SKM-1 (cell line): ENCODE data around the gene SLC10A4.
"Not testable (repeated sequence)": the region's sequence is repeated elsewhere in the genome, so short reads cannot be mapped to it uniquely, and the experiment has no call there.

ENCODE experiments used
- DNase-seq: peaks from one replicate; lab custom pipeline; 2025; ENCODE audit not compliant: unreplicated experiment; lab: John Stamatoyannopoulos, UW

Gene SLC10A4, protein sequence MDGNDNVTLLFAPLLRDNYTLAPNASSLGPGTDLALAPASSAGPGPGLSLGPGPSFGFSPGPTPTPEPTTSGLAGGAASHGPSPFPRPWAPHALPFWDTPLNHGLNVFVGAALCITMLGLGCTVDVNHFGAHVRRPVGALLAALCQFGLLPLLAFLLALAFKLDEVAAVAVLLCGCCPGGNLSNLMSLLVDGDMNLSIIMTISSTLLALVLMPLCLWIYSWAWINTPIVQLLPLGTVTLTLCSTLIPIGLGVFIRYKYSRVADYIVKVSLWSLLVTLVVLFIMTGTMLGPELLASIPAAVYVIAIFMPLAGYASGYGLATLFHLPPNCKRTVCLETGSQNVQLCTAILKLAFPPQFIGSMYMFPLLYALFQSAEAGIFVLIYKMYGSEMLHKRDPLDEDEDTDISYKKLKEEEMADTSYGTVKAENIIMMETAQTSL

DNA sequence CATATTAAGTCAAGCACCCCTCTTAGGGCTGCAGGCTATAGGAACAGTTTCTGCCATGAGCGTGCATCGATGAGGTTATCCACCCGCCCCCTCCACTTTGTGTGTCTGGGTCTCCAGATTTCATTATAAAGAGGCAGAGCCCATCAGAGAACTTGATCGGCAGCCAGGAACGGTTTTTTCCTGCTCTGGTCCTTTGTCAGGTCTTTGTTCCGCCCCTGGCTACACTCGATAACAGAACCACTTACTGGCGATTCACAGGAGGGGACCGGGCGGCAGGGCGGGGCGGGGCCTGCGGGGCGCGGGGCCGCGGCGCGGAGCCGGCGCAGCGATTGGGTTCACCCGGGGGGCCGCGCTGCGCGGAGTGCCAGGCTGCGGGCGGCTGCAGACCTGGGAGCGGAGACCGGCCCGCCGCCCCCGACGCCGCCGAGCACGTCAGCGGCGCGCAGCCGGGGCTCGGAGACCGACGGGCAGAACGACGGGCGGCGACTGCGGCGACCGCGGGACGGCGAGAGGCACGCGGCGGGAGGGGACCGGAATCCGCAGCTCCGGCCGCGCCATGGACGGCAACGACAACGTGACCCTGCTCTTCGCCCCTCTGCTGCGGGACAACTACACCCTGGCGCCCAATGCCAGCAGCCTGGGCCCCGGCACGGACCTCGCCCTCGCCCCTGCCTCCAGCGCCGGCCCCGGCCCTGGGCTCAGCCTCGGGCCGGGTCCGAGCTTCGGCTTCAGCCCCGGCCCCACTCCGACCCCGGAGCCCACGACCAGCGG is at the start of gene SLC10A4:
TSS of gene SLC10A4 (plus strand) at position 338 of the 771 bp plus-strand sequence. CDS start at position 557, 219 bp downstream.
- no peak for DNase-seq

DNA sequence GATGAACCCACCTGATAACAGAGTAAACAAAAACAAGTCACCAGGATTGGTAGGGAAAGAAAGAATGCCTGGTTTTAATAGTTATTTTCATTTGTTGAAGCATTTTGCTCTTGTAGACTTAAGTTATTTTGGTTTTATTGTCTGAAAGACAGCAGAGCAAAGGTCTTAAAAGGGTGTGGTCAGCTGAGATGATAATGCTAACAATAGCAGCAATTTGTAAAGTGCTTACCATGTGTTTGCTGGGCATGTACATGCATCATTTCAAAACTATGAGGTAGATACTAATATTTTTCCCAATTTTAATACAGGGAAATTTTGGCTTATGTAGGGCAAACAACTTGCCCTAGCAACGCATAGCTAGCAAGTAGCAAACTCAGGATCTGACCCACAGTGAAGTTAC is 46.8 kb upstream of the SLC10A4 start:
- DNase-seq: no peak

DNA sequence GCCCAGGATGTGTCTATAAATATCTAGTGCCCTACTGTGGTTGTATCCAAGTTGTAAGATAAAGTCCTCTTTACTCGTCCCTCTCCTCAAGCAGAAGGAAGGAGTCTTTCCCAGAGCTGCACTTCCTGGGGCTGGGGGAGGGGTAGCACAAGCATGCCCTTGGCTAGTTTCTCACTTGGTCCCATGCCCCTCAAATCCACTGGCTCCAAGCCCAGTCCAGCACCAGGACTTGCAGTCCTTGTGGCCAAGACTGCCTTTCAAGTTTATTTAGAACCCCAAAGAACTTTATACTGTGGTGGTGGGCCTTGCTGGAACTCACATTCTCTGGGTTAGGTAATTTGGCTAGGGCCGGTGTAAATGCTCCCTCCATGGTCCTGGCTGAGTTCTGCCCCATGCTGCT is 43.2 kb upstream of the SLC10A4 start:
- no peak for DNase-seq

GRCh38 chr4:48440914-48441313 is 42.2 kb upstream of the SLC10A4 start:
- not testable (repeated sequence) for DNase-seq

- no peak for DNase-seq
These were observed 37.4 kb upstream of the SLC10A4 start for GRCh38 chr4:48445704-48446103.

DNA sequence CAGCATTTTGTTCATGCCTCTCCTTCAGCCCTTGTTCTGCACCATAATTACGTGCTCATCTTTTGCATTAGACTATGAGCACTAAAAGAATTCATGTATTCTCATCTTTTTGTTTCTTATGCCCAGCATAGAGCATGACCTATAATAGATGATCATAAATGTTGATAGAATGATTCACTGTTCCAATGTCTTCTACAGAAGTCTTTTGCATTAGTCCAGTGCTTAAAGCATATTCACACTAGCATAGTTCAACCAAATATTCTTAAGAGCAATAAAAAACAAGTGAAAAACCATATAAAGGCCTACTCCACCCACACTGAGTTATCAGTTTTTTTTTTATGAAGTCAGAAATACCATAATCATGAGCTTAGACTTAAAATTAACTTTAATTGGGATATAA is 36.5 kb upstream of the SLC10A4 start:
- no peak for DNase-seq

GRCh38 chr4:48449151-48449550 is 34.0 kb upstream of the SLC10A4 start:
- DNase-seq: no peak

GRCh38 chr4:48450740-48451139 is 32.4 kb upstream of the SLC10A4 start:
- DNase-seq: no peak

DNA sequence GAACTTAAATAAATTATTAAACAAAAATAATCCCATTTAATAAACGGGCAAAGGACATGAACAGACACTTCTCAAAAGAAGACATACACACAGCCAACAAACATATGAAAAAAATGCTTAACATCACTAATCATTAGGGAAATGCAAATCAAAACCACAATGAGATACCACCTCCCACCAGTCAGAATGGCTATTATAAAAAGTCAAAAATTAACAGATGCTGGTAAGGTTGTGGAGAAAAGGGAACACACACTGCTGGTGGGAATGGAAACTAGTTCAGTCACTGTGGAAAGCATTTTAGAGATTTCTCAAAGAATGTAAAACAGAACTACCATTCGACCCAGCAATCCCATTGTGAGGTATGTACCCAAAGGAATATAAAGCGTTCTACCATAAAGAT is 31.5 kb upstream of the SLC10A4 start:
- DNase-seq: not testable (repeated sequence)

DNA sequence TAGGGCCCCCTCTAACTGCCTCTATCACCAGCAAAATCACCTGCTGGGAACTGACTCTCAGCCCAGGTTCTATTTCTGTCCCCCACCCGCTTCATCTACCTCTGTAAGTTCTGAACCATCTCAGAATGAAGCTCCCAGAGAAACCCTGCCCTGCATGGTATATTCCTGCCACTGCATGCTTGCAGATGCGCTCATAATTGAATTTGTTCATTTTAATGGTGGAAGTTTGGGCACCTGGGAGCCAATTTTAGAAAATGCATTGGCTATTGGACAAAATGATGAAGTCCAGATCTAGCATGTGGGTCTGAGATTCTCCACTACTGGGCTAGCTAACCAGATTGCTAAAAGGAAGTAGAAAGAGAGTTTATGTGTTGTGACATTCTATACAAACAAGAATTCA is 28.6 kb upstream of the SLC10A4 start:
- DNase-seq: no peak

GRCh38 chr4:48461000-48461399 is 22.1 kb upstream of the SLC10A4 start:
- no peak for DNase-seq

- DNase-seq: no peak
These were observed 20.8 kb upstream of the SLC10A4 start for GRCh38 chr4:48462363-48462762.

GRCh38 chr4:48467442-48467841 is 15.7 kb upstream of the SLC10A4 start:
- DNase-seq: no peak

DNA sequence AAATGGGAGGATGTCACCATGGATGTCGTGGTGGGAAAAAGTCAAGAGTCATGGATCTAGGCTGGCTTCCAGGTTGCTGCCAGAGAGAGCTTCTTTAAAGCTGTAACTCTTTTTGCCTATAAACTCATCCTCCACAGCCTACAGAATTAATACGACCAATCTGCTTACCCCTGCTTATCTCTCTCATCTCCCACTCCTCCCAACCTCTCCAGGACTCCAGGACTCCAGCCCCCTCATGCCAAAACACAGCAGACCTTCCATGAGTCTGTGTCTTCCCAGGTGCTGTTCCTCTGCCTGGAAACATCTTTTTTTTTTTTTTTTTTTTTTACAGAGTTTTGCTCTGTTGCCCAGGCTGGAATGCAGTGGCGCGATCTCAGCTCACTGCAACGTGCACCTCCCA is 15.3 kb upstream of the SLC10A4 start:
- no peak for DNase-seq

DNA sequence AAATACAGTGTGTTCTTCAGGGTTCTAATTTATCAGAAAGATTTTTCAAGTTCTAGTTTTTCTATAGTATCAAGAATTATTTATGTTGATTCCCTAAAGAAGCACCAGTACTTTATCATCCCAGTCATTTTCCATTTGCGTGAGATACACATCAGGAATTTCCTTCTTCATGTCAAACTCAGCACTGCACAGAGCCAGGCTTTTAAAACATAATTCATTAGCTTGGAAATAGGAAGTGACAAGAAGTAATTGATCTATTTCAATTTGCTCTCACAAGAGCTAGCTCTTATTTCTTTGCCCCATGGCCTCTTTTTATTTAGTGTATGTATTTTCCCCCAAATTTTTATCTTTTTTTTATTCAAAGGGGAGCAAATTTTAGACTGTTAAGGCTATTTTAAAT is 13.0 kb upstream of the SLC10A4 start:
- DNase-seq: no peak

- DNase-seq: no peak
These were observed 12.6 kb upstream of the SLC10A4 start for GRCh38 chr4:48470570-48470969.

GRCh38 chr4:48472794-48473193 is 10.3 kb upstream of the SLC10A4 start:
- DNase-seq: no peak

DNA sequence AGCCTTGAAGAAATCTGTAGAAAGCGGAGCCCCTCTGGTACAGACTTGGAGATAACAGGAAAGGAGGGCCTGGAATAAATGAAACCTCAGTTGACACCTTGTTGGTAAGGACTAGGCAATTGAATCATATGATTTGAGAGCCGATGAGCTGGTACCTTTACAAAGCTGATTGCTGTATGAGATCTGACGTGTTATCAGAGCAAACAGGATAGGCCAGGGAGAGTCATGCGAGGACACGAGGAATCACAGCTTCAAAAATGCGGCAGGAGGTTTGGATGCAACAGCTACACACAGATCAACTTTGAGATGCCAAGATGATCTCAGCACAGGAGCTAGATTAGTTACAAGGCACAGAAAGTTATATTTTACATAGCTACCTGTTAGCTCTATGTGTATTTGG is 7.4 kb upstream of the SLC10A4 start:
- DNase-seq: no peak

DNA sequence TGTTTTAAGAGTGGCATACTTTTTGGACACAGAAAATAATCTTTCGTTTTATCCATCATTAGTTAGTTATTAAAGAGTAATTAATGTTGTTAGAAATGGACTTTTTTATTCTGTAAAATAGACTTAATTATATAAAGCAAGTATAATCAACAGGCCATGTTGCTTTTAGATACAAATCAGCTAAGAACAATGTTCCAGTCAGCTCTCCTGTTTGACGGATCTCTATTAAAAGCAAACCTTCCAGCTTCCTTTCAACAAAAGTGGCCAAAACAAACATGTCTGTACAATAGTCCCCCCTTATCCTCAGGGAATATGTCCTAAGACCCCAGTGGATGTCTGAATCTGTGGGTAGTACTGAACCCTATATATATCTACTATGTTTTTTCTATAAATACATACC is 4.9 kb upstream of the SLC10A4 start:
- DNase-seq: no peak

DNA sequence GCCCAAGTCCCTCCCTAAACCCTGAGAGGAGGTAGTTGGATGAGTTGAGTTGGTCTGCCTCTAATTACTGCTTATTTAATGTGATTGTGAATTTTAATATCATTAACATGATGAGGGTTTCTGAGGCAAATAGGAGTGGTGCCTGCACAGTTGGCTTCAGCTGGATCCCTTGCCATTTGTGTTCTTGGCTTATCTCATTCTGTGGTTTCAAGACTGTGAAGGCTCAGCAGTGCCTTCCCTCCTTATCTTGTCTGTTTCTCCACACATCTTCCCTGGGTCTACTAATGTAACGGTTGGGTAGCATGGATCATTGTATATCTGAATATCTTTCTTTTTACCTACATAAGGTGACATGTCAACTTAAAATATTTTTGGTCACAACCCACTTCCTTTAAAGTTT is 1.6 kb upstream of the SLC10A4 start:
- DNase-seq: no peak

DNA sequence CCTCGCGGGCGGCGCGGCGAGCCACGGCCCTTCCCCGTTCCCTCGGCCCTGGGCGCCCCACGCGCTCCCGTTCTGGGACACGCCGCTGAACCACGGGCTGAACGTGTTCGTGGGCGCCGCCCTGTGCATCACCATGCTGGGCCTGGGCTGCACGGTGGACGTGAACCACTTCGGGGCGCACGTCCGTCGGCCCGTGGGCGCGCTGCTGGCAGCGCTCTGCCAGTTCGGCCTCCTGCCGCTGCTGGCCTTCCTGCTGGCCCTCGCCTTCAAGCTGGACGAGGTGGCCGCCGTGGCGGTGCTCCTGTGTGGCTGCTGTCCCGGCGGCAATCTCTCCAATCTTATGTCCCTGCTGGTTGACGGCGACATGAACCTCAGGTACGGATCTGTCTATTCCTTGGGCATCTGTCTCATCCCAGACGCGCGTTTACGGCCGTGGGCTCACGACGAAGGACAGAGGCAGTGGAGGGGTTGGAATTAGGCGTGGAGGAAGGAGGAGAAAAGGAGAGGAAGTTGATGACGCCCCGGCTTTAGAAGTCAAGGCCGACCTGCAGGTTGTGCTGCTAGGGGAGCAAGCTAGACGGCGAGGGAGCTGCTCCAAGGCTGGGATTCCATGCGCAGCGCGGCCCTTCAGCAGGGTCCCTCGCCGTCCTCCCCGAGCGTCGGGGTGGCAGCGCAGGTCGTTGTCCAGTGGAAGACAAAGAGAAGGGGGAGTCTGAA is 792 bp downstream of the SLC10A4 start:
- DNase-seq: no peak
